WTC11 (cell line): ENCODE measurements around the gene LYST. TPM values are rescaled to one million over a fixed set of nuclear protein-coding genes. Genes with fewer than 3 reads are reported as not detected.

Source experiments
- ATAC-seq: fragments of 200-7000 bp; cut with Tn5 transposase; 2 replicates; pipeline ENCODE4 v1.10.0; 2021; ENCODE audit warnings: mild to moderate bottlenecking, moderate library complexity
- CTCF ChIA-PET: fragments of 300-600 bp; sonication (Branson Sonifier 250); formaldehyde crosslinking; loops from one replicate; lab custom pipeline; 2021; ENCODE audit warnings: antibody characterized with exemption; lab: Charles Lee
- POLR2A ChIA-PET: fragments of 350-600 bp; sonication (Branson Sonifier 250); formaldehyde crosslinking; loops from one replicate; lab custom pipeline; 2021; ENCODE audit warnings: antibody characterized with exemption; lab: Charles Lee
- DNase-seq: peaks from one replicate; pipeline ENCODE4 v3.0.0; 2021; ENCODE audit warnings: low spot score
- H3K27ac Mint-ChIP-seq: 2 replicates; pipeline ENCODE4 v1.8.0; 2021; ENCODE audit warnings: mixed read lengths
- H3K27me3 Mint-ChIP-seq: 2 replicates; pipeline ENCODE4 v1.8.0; 2021; ENCODE audit warnings: low read depth, mild to moderate bottlenecking, moderate library complexity, mixed read lengths
- H3K36me3 Mint-ChIP-seq: 2 replicates; pipeline ENCODE4 v1.8.0; 2021; ENCODE audit warnings: mixed read lengths
- H3K4me1 Mint-ChIP-seq: 2 replicates; pipeline ENCODE4 v1.8.0; 2022; ENCODE audit warnings: mixed read lengths
- H3K4me3 Mint-ChIP-seq: 2 replicates; pipeline ENCODE4 v1.8.0; 2021; ENCODE audit warnings: mild to moderate bottlenecking, moderate library complexity, mixed read lengths
- H3K9me3 Mint-ChIP-seq: 2 replicates; pipeline ENCODE4 v1.8.0; 2021; ENCODE audit warnings: mixed read lengths
- ATF1 ChIP-seq: sonication (generic); formaldehyde crosslinking; IDR thresholded peaks from 2 replicates; pipeline ENCODE4 v1.8.1; 2023; ENCODE audit warnings: mild to moderate bottlenecking, moderate library complexity, missing genetic modification reagents
- ESRRA ChIP-seq: sonication (generic); formaldehyde crosslinking; IDR thresholded peaks from 2 replicates; pipeline ENCODE4 v1.8.1; 2022; ENCODE audit warnings: mild to moderate bottlenecking, missing genetic modification reagents, borderline replicate concordance
- ETV6 ChIP-seq: sonication (generic); formaldehyde crosslinking; IDR thresholded peaks from 2 replicates; pipeline ENCODE4 v1.8.1; 2022; ENCODE audit warnings: mild to moderate bottlenecking, missing genetic modification reagents
- FOXP1 ChIP-seq: sonication (generic); formaldehyde crosslinking; IDR thresholded peaks from 2 replicates; pipeline ENCODE4 v1.8.0; 2022; ENCODE audit warnings: missing genetic modification reagents, mild to moderate bottlenecking, moderate library complexity, borderline replicate concordance
- IRF2 ChIP-seq: sonication (generic); formaldehyde crosslinking; IDR thresholded peaks from 2 replicates; pipeline ENCODE4 v1.8.0; 2022; ENCODE audit warnings: low read depth, missing genetic modification reagents, borderline replicate concordance
- JAZF1 ChIP-seq: fragments of 250-450 bp; sonication (Bioruptor Pico); IDR thresholded peaks from 2 replicates; pipeline ENCODE4 v1.9.0; 2021; ENCODE audit warnings: moderate library complexity, mild to moderate bottlenecking, inconsistent platforms
- MXD4 ChIP-seq: fragments of 250-450 bp; sonication (Bioruptor Pico); IDR thresholded peaks from 2 replicates; pipeline ENCODE4 v1.8.0; 2021; ENCODE audit warnings: mild to moderate bottlenecking, moderate library complexity, borderline replicate concordance
- MYBL2 ChIP-seq: sonication (generic); formaldehyde crosslinking; IDR thresholded peaks from 2 replicates; pipeline ENCODE4 v1.8.1; 2023; ENCODE audit warnings: mild to moderate bottlenecking, moderate library complexity, missing genetic modification reagents
- NR1H2 ChIP-seq: sonication (generic); formaldehyde crosslinking; IDR thresholded peaks from 2 replicates; pipeline ENCODE4 v1.9.0; 2021; ENCODE audit warnings: mild to moderate bottlenecking, moderate library complexity, missing genetic modification reagents
- OVOL2 ChIP-seq: fragments of 250-450 bp; sonication (Bioruptor Pico); IDR thresholded peaks from 2 replicates; pipeline ENCODE4 v1.9.0; 2021; ENCODE audit warnings: mild to moderate bottlenecking, borderline replicate concordance
- TCF7 ChIP-seq: sonication (generic); formaldehyde crosslinking; IDR thresholded peaks from 2 replicates; pipeline ENCODE4 v1.8.0; 2022; ENCODE audit warnings: mild to moderate bottlenecking, low read depth, missing genetic modification reagents, moderate library complexity
- ZNF396 ChIP-seq: fragments of 250-450 bp; sonication (Bioruptor Pico); IDR thresholded peaks from 2 replicates; pipeline ENCODE4 v1.8.0; 2021; ENCODE audit warnings: mild to moderate bottlenecking, moderate library complexity, borderline replicate concordance
- total RNA-seq: library from RNA; stranded (reverse); gene quantifications from 3 replicates; pipeline ENCODE4 v1.2.3, GENCODE V29; 2021
- TF ChIP-seq, protein P1 (sequence below): sonication (generic); formaldehyde crosslinking; conservative IDR thresholded peaks from 2 replicates; pipeline ENCODE4 v1.8.1; 2023; ENCODE audit warnings: mild to moderate bottlenecking, low read depth, missing genetic modification reagents, moderate library complexity
- TF ChIP-seq, protein P2 (sequence below): sonication (generic); formaldehyde crosslinking; IDR thresholded peaks from 2 replicates; pipeline ENCODE4 v1.8.1; 2023; ENCODE audit warnings: mild to moderate bottlenecking, missing genetic modification reagents
- TF ChIP-seq, protein P3 (sequence below): sonication (generic); formaldehyde crosslinking; IDR thresholded peaks from 2 replicates; pipeline ENCODE4 v1.8.0; 2023; ENCODE audit warnings: missing genetic modification reagents
- TF ChIP-seq, protein P4 (sequence below): sonication (generic); formaldehyde crosslinking; IDR thresholded peaks from 2 replicates; pipeline ENCODE4 v1.8.0; 2022; ENCODE audit warnings: mild to moderate bottlenecking, missing genetic modification reagents
- TF ChIP-seq, protein P5 (sequence below): sonication (generic); formaldehyde crosslinking; IDR thresholded peaks from 2 replicates; pipeline ENCODE4 v1.8.0; 2022; ENCODE audit warnings: mild to moderate bottlenecking, missing genetic modification reagents
- TF ChIP-seq, protein P6 (sequence below): fragments of 250-450 bp; sonication (Bioruptor Pico); IDR thresholded peaks from 2 replicates; pipeline ENCODE4 v1.9.0; 2021; ENCODE audit warnings: mild to moderate bottlenecking, borderline replicate concordance

The LYST gene
- total RNA-seq, 1 experiment from 2014 or later: 0.59 TPM

DNA sequence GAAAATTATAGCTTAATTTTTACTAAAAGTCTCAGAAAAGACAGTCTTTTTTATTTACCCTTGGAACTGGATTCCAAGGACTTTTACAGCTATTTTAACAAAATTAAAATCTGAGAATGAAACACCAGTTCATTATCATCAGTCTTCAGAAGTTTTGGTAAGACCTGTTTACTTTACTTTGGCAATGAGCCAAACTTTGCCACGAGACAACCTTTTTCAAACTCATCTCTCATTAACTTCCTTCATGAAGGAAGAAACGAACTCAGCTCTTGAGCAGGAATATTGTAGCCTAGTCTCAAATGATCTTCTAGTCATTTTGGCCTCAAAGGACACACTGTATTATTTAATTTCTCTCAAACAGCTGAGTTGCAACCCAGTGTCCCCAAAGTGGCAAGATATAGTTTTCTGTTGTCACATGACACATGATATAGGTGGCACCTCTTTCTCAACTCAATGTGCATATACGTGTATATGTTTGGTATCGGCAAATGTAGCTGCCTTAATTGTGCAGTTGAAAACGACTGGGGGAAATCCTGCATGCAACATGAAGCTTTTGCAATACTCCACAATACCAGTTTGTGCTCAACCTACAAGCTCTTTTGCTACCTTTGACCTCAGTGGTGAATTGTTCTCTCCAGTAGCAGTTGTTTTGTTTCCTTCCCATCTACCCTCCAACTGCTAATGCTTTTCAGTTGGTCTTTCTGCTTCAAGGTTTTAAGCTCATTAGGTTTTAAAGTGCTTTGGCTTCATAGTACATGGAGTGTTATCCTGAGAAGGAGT is 208.8 kb downstream of the LYST start:
- no peaks in the 10 kb centered on the region for H3K9me3 Mint-ChIP-seq
- ATAC-seq (no peak), DNase-seq (no peak)
- H3K27ac Mint-ChIP-seq: no peak overlapping the region
- no peaks in the 10 kb centered on the region for H3K36me3 Mint-ChIP-seq
- CTCF ChIA-PET: interaction anchor here (1.1 to 2.1 kb wide), 2 partner anchors 57 to 100 kb away, joined by 4 to 9 read pairs; no protein-coding TSS in a partner anchor
- peaks cover 2% of the 10 kb centered on the region for H3K27me3 Mint-ChIP-seq
- TF ChIP-seq, protein P1, sequence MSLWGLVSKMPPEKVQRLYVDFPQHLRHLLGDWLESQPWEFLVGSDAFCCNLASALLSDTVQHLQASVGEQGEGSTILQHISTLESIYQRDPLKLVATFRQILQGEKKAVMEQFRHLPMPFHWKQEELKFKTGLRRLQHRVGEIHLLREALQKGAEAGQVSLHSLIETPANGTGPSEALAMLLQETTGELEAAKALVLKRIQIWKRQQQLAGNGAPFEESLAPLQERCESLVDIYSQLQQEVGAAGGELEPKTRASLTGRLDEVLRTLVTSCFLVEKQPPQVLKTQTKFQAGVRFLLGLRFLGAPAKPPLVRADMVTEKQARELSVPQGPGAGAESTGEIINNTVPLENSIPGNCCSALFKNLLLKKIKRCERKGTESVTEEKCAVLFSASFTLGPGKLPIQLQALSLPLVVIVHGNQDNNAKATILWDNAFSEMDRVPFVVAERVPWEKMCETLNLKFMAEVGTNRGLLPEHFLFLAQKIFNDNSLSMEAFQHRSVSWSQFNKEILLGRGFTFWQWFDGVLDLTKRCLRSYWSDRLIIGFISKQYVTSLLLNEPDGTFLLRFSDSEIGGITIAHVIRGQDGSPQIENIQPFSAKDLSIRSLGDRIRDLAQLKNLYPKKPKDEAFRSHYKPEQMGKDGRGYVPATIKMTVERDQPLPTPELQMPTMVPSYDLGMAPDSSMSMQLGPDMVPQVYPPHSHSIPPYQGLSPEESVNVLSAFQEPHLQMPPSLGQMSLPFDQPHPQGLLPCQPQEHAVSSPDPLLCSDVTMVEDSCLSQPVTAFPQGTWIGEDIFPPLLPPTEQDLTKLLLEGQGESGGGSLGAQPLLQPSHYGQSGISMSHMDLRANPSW: no peak
- TF ChIP-seq, protein P2, sequence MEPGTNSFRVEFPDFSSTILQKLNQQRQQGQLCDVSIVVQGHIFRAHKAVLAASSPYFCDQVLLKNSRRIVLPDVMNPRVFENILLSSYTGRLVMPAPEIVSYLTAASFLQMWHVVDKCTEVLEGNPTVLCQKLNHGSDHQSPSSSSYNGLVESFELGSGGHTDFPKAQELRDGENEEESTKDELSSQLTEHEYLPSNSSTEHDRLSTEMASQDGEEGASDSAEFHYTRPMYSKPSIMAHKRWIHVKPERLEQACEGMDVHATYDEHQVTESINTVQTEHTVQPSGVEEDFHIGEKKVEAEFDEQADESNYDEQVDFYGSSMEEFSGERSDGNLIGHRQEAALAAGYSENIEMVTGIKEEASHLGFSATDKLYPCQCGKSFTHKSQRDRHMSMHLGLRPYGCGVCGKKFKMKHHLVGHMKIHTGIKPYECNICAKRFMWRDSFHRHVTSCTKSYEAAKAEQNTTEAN (CRISPR knock-in tag): no peak
- TF ChIP-seq ATF1 (CRISPR knock-in tag): no peak
- no peak for TF ChIP-seq TCF7
- TF ChIP-seq, protein P3, sequence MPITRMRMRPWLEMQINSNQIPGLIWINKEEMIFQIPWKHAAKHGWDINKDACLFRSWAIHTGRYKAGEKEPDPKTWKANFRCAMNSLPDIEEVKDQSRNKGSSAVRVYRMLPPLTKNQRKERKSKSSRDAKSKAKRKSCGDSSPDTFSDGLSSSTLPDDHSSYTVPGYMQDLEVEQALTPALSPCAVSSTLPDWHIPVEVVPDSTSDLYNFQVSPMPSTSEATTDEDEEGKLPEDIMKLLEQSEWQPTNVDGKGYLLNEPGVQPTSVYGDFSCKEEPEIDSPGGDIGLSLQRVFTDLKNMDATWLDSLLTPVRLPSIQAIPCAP (CRISPR knock-in tag): no peak
- TF ChIP-seq, protein P4, sequence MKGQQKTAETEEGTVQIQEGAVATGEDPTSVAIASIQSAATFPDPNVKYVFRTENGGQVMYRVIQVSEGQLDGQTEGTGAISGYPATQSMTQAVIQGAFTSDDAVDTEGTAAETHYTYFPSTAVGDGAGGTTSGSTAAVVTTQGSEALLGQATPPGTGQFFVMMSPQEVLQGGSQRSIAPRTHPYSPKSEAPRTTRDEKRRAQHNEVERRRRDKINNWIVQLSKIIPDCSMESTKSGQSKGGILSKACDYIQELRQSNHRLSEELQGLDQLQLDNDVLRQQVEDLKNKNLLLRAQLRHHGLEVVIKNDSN (CRISPR knock-in tag): no peak
- TF ChIP-seq JAZF1: no peak
- TF ChIP-seq MYBL2 (CRISPR knock-in tag): no peak
- peaks cover 44% of the 10 kb centered on the region for H3K4me1 Mint-ChIP-seq
- POLR2A ChIA-PET: interaction anchor here (0.6 to 1.5 kb wide), 4 partner anchors 8 to 718 kb away, joined by 3 to 9 read pairs (median 3); partner anchors contain the start of gene GNG4
- no peak overlapping the region for H3K4me3 Mint-ChIP-seq

DNA sequence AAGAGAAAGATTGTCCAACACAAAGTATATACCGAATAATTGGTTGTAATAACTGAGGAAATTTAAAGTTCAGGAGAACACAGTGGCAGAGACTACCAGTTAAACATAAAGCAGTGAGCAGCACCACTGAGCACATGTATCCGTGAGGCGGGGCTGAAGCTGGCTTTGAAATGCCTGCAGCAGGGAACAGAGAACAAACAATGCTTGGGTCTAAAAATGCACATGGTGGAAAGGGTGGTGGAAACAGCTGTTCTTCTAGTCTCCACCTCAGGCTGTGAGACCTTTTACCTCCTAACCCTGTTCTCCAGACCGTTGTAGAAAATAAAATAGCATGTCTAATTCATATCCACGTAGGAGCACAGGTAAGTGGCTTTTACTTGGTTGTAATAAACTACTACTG is 209.4 kb downstream of the LYST start:
- Mint-ChIP-seq H3K4me1 (peaks cover 37% of the 10 kb centered on the region), H3K36me3 (no peaks in the 10 kb centered on the region), H3K4me3 (no peak overlapping the region), H3K27ac (no peak overlapping the region), H3K9me3 (no peaks in the 10 kb centered on the region), H3K27me3 (peaks cover 7% of the 10 kb centered on the region)
- no peak for DNase-seq
- ChIA-PET POLR2A (no interaction called here), CTCF (interaction anchor here (2.1 kb wide), 1 partner anchor 56 kb away, joined by 9 read pairs; no protein-coding TSS in a partner anchor)
- TF ChIP-seq ESRRA (CRISPR knock-in tag) (no peak), FOXP1 (no peak), OVOL2 (no peak), TCF7 (no peak), NR1H2 (no peak), MYBL2 (CRISPR knock-in tag) (no peak), IRF2 (CRISPR knock-in tag) (no peak), MXD4 (CRISPR knock-in tag) (no peak), ETV6 (no peak), ZNF396 (CRISPR knock-in tag) (no peak)
- TF ChIP-seq, protein P5, sequence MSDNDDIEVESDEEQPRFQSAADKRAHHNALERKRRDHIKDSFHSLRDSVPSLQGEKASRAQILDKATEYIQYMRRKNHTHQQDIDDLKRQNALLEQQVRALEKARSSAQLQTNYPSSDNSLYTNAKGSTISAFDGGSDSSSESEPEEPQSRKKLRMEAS: no peak
- TF ChIP-seq, protein P6, sequence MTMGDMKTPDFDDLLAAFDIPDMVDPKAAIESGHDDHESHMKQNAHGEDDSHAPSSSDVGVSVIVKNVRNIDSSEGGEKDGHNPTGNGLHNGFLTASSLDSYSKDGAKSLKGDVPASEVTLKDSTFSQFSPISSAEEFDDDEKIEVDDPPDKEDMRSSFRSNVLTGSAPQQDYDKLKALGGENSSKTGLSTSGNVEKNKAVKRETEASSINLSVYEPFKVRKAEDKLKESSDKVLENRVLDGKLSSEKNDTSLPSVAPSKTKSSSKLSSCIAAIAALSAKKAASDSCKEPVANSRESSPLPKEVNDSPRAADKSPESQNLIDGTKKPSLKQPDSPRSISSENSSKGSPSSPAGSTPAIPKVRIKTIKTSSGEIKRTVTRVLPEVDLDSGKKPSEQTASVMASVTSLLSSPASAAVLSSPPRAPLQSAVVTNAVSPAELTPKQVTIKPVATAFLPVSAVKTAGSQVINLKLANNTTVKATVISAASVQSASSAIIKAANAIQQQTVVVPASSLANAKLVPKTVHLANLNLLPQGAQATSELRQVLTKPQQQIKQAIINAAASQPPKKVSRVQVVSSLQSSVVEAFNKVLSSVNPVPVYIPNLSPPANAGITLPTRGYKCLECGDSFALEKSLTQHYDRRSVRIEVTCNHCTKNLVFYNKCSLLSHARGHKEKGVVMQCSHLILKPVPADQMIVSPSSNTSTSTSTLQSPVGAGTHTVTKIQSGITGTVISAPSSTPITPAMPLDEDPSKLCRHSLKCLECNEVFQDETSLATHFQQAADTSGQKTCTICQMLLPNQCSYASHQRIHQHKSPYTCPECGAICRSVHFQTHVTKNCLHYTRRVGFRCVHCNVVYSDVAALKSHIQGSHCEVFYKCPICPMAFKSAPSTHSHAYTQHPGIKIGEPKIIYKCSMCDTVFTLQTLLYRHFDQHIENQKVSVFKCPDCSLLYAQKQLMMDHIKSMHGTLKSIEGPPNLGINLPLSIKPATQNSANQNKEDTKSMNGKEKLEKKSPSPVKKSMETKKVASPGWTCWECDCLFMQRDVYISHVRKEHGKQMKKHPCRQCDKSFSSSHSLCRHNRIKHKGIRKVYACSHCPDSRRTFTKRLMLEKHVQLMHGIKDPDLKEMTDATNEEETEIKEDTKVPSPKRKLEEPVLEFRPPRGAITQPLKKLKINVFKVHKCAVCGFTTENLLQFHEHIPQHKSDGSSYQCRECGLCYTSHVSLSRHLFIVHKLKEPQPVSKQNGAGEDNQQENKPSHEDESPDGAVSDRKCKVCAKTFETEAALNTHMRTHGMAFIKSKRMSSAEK: no peak
- no peak for ATAC-seq
